Caki2 (cell line): ENCODE measurements around the gene CTNNA3. TPM values are rescaled to one million over a fixed set of nuclear protein-coding genes. Genes with fewer than 3 reads are reported as not detected.

Experiments
- DNase-seq: peaks from one replicate; pipeline ENCODE4 v3.0.0-alpha.2; 2015; ENCODE audit warnings: low read depth
- in situ Hi-C: cut with HindIII; loops from 2 replicates; pipeline ENCODE4 v1.10.0; 2016; ENCODE audit warnings: low sequenced_read_pairs, low pct_unique_long_range_greater_than_20kb, mixed read lengths
- total RNA-seq: library from RNA; depleted of rRNA; stranded (reverse); fragments of >200 nt; shearing (Covaris generic); gene quantifications from 2 replicates; pipeline ENCODE4 v1.2.3, GENCODE V29; 2014; ENCODE audit warnings: low replicate concordance

The CTNNA3 gene
- total RNA-seq, 1 experiment from 2014 or later: not detected

DNA sequence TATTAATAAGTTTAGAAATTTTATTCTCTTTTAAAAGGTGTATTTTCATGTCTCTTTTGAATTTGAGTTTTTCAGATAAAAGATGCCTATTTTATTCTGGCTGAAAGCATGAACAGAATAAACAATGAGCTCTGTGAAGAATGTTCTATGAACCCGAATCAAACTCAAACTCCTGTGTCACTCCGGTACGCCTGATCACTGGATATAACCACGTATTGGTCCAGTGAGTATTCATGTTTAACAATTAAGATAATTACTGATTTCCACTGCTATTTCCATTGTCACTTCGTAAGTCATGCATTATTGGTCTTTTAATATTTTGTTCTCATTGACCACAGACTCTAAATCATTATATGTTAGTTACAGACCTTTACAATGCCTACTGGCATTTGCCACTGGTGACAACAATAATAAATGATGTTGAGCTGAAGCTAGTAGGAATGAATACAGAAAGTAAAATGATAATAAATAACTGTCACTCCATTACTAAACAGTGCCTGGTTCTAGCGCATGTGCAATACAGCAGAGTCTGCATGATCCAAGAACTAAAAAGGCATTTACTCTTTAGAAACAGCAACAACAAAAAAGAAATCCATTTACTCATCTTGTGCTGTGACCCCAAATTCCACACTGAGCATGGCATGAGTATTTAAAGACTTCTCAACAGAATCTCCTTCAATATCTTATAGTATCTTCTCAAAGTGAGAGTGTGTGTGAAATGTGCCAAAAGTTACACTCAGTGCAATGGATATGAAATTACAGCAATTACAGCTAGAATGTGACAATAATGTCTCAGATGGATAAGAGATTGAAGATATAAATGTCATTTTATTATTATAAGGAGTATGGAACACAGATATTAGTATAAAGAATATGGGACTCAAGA lies 1597.2 kb downstream of the CTNNA3 start:
- no peak for DNase-seq
- in situ Hi-C loops: no loop called here

GRCh38 chr10:66095610-66096009 lies 1600.4 kb downstream of the CTNNA3 start:
- DNase-seq: no peak
- in situ Hi-C loops: no loop called here

GRCh38 chr10:66085906-66086305 lies 1610.1 kb downstream of the CTNNA3 start:
- in situ Hi-C loops: no loop called here
- DNase-seq: no peak

GRCh38 chr10:66071907-66072306 lies 1624.1 kb downstream of the CTNNA3 start:
- in situ Hi-C loops: no loop called here
- DNase-seq: no peak

GRCh38 chr10:66058594-66058993 lies 1637.4 kb downstream of the CTNNA3 start:
- DNase-seq: no peak
- in situ Hi-C loops: no loop called here

- no peak for DNase-seq
Observed at GRCh38 chr10:66049335-66049734, 1646.7 kb downstream of the CTNNA3 start.

GRCh38 chr10:66045859-66046258 lies 1650.1 kb downstream of the CTNNA3 start:
- DNase-seq: no peak
- in situ Hi-C loops: no loop called here

More at GRCh38 chr10:66049335-66049734, 1646.7 kb downstream of the CTNNA3 start:
- in situ Hi-C loops: no loop called here

DNA sequence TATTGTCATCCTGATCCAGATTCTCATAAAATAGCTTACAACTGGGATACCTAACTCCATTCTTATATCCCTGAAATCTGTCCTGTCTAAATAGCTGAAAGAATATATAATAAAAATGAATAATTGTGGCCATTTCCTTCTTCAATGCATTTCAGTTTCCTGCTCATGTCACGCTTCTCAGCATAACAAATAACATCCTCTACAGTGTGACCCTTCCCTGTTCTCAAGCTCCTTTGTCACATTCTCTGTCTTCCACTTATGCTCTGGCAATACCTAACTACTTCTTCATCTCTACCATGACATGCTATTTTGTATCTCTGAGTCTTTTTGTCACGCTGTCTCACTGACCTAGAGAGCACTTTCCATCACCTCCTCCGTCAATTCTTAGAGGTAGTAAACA lies 1654.2 kb downstream of the CTNNA3 start:
- no peak for DNase-seq
- in situ Hi-C loops: no loop called here

DNA sequence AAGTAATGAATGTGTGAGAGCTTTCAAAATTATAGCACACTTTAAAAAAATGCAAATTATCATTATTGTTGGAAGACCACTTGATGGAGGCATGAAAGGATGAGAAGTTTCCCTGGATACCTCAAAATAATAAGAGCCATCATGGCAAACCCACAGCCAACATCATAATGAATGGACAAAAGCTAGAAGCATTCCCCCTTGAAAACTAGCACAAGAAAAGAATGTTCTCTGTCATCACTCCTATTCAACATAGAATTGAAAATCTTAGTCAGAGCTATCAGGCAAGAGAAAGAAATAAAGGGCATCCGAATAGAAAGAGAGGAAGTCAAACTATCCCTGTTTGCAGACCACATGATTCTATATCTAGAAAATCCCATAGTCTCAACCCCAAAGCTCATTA lies 1657.4 kb downstream of the CTNNA3 start:
- no peak for DNase-seq
- in situ Hi-C loops: no loop called here

DNA sequence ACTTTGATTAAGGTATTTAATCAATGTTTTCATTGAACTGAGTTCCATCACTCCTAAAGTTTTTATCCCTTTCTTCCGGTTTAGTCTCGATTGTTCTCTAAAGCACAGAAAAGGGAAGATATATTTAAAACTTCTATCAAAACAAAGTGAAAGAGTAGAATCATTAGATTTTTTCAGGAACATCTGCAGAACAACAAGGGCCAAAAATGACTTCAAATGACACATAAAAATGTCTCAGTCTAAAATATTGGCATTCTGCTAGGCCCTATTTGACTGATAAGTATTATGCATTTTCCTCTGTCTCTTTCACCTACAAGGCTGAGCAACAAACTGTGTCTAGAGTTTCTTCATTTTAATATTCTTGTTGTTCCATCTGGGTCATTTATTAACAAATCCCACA lies 1669.7 kb downstream of the CTNNA3 start:
- no peak for DNase-seq
- in situ Hi-C loops: no loop called here

GRCh38 chr10:66025186-66025585 lies 1670.8 kb downstream of the CTNNA3 start:
- in situ Hi-C loops: no loop called here
- DNase-seq: no peak

- DNase-seq: no peak
- in situ Hi-C loops: no loop called here
Observed at GRCh38 chr10:66021423-66021822, 1674.6 kb downstream of the CTNNA3 start.

- in situ Hi-C loops: no loop called here
- no peak for DNase-seq
Observed at GRCh38 chr10:66008221-66008620, 1687.8 kb downstream of the CTNNA3 start.

- in situ Hi-C loops: no loop called here
- no peak for DNase-seq
Observed at GRCh38 chr10:66006411-66006810, 1689.6 kb downstream of the CTNNA3 start.

GRCh38 chr10:65993451-65993850 lies 1702.5 kb downstream of the CTNNA3 start:
- in situ Hi-C loops: no loop called here
- no peak for DNase-seq

DNA sequence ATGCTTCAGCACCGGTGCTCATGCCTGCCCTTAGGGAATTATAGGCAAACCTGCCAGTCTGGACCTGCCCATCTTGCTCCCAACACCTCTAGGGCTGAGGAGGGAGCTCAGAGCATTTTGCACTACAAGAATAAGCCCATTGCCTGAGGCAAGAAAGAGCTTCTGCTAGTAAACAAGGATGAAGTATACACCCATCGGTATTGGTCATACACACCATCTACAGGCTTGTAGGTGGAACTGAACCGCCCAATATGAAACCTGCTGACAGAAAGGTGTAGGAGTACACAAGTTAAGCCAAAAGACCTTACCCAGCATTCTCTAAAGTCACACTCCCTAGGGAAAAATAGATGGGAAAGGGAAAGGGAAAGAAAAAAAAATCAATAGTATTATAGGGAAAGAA lies 1727.1 kb downstream of the CTNNA3 start:
- DNase-seq: no peak
- in situ Hi-C loops: no loop called here

DNA sequence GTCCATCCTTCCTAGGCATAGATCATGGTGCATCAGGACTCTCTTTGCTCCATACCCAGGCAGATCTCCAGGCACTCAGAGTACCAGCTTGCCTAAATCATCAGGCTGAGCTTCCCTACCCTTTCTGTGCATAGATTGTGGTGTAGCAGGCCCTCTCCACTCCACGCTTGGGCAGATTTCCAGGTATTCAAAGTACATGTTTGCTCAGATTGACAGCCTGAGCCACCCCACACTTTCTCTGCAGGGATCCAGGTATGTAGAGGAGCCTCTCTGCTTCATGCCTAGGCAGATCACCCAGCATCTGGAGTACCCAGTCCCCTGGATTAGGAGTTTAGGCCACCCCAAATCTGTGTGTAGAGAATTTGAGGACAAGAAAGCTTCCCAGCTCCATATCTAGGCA lies 1727.6 kb downstream of the CTNNA3 start:
- DNase-seq: no peak
- in situ Hi-C loops: no loop called here

GRCh38 chr10:65964205-65964604 lies 1731.8 kb downstream of the CTNNA3 start:
- DNase-seq: no peak
- in situ Hi-C loops: no loop called here

DNA sequence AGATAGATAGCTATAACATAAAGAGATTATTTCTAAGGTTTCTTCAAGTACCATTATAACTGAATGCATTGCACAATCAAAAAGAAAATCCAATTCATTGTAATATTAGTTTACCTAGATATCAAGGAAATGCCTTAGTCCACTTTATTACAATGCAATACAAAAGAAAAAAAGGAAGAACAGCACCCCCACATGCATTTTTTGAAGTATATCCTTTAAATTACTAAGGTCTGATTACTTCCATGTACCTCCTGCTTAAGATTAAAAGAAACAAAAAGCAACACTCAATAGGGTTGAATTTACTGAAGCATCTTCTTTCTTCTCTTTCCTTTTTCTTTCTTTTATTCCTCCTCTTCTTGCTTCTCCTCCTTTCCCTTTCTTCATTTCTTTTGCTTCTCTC lies 1743.9 kb downstream of the CTNNA3 start:
- in situ Hi-C loops: no loop called here
- no peak for DNase-seq

DNA sequence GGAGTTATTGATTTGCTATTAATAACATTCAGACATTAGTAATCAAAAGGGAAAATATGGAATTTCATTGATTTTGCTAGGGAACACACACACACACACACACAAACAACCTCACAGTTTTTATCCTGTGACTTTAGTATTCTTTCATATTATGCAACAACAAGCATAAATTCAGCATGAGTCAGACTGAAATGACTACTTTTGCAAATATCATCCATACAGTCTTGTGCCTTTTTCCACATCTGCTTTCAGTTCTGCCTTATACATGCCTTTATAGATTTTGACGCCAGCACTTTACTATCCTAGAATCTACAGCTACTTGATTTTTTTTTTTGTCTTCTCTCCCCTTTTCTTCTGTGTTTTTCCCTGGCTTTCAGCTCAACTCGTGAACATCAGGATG lies 1745.9 kb downstream of the CTNNA3 start:
- in situ Hi-C loops: no loop called here
- no peak for DNase-seq
